SU-DHL-6 (cell line): ENCODE data around the gene SNUPN.

Experiments used
- H2AFZ ChIP-seq: fragments of 200-600 bp; sonication (generic); 2 replicates; pipeline ENCODE4 v1.6.1; 2014; ENCODE audit warnings: low read depth, mild to moderate bottlenecking, moderate library complexity, mixed read lengths, antibody characterized with exemption, low read length; ENCODE audit not compliant: severe bottlenecking
- H3F3A ChIP-seq: fragments of 200-600 bp; shearing (Covaris generic); 2 replicates; pipeline ENCODE4 v1.6.0; 2016; ENCODE audit warnings: antibody characterized with exemption, mild to moderate bottlenecking; ENCODE audit not compliant: insufficient read depth
- H3K27ac ChIP-seq: fragments of 200-600 bp; sonication (generic); 2 replicates; pipeline ENCODE4 v1.5.1; 2016; ENCODE audit warnings: low read depth, mild to moderate bottlenecking, low read length, moderate library complexity, mixed read lengths
- H3K27me3 ChIP-seq: fragments of 200-600 bp; sonication (generic), shearing (Covaris generic); 2 replicates; pipeline ENCODE4 v1.6.0; 2014; ENCODE audit warnings: mild to moderate bottlenecking, low read length
- H3K36me3 ChIP-seq: fragments of 200-600 bp; sonication (generic); 2 replicates; pipeline ENCODE4 v1.6.1; 2014; ENCODE audit warnings: mild to moderate bottlenecking, low read length, mixed read lengths
- H3K4me2 ChIP-seq: fragments of 300-600, 200-600 bp; shearing (Covaris generic), sonication (generic); 2 replicates; pipeline ENCODE4 v1.6.0; 2014; ENCODE audit warnings: low read length, low read depth, mild to moderate bottlenecking; ENCODE audit not compliant: poor library complexity, severe bottlenecking
- H3K4me3 ChIP-seq: fragments of 200-600 bp; sonication (generic); 2 replicates; pipeline ENCODE4 v1.5.1; 2014; ENCODE audit warnings: antibody characterized with exemption, low read length, mild to moderate bottlenecking, mixed read lengths; ENCODE audit not compliant: insufficient read depth, poor library complexity, severe bottlenecking
- H3K79me2 ChIP-seq: fragments of 200-600 bp; sonication (generic); 2 replicates; pipeline ENCODE4 v1.6.1; 2014; ENCODE audit warnings: mild to moderate bottlenecking, low read length, moderate library complexity; ENCODE audit not compliant: insufficient read depth
- H3K9ac ChIP-seq: fragments of 200-600 bp; sonication (generic); 2 replicates; pipeline ENCODE4 v1.7.0; 2014; ENCODE audit warnings: mild to moderate bottlenecking, low read length
- H3K9me2 ChIP-seq: fragments of 200-600 bp; sonication (generic); replicated peaks from 2 replicates; pipeline ENCODE4 v1.6.1; 2014; ENCODE audit warnings: low read length; ENCODE audit not compliant: insufficient read depth
- H3K9me3 ChIP-seq: fragments of 200-600 bp; sonication (generic); 2 replicates; pipeline ENCODE4 v1.6.1; 2014; ENCODE audit warnings: low read length, mixed read lengths; ENCODE audit not compliant: insufficient read depth
- H4K20me1 ChIP-seq: fragments of 200-600 bp; sonication (generic); 2 replicates; pipeline ENCODE4 v1.6.1; 2014; ENCODE audit warnings: low read depth, mild to moderate bottlenecking, antibody characterized with exemption, low read length, moderate library complexity, mixed read lengths
- CTCF ChIP-seq: fragments of 200-600 bp; sonication (generic); IDR thresholded peaks from one replicate; pipeline ENCODE4 v1.5.1; 2017; ENCODE audit warnings: antibody characterized with exemption, mild to moderate bottlenecking, low read length, moderate library complexity; ENCODE audit not compliant: insufficient read depth, poor library complexity, severe bottlenecking
- EZH2phosphoT487 ChIP-seq: fragments of 200-600 bp; sonication (generic), shearing (Covaris generic); conservative IDR thresholded peaks from 2 replicates; pipeline ENCODE4 v1.6.1; 2018; ENCODE audit warnings: mild to moderate bottlenecking, antibody characterized with exemption, low read length, moderate library complexity, mixed read lengths

The SNUPN gene

DNA sequence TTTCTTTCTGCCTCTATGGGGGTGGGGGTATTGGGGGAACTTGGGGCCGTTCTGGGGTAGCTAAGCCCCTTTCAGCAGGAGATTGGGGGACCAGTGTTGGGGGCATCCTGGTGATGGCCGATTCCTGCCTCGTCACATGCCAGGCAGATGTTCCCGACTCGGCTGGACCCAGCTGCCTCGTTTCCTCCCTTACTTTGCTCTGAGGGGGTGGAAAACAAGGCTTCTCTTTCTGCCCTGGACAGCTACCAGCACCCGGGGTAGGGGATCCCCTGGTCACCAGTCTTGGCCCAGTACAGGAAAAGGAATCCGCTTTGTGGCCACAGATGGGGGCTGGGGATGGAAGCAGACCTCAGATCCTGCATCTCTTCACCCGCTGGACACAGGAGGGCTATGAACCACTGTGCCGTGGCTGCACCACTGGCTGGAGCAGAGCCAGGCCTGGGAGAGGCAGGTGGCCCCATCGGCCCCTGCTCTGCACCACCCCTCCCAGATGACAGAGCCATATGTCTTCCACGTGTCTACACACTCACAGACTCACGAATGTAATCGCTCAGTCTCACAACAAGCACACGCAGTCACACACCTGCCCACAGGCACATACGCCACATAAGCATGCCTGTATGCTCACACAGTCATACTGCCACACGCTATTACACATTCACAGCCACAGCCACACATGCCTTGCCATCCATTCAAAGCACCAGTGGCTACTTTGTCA is 34.6 kb upstream of the SNUPN start:
- H3K4me2 ChIP-seq: no peak overlapping the region
- H3K27me3 ChIP-seq: no peaks in the 10 kb centered on the region
- H3F3A ChIP-seq: no peaks in the 10 kb centered on the region
- H3K9me3 ChIP-seq: no peaks in the 10 kb centered on the region
- no peaks in the 10 kb centered on the region for H3K9me2 ChIP-seq
- no peaks in the 10 kb centered on the region for H4K20me1 ChIP-seq
- no peaks in the 10 kb centered on the region for H3K36me3 ChIP-seq
- TF ChIP-seq CTCF (no peak), EZH2phosphoT487 (no peak)
- H3K9ac ChIP-seq: no peak overlapping the region
- no peak overlapping the region for H3K27ac ChIP-seq
- no peak overlapping the region for H2AFZ ChIP-seq
- no peak overlapping the region for H3K4me3 ChIP-seq
- H3K79me2 ChIP-seq: no peaks in the 10 kb centered on the region

GRCh38 chr15:75659141-75659771 is 33.7 kb upstream of the SNUPN start:
- Histone ChIP-seq H3K36me3 (no peaks in the 10 kb centered on the region), H3K27me3 (no peaks in the 10 kb centered on the region), H4K20me1 (no peaks in the 10 kb centered on the region), H3K4me2 (no peak overlapping the region), H3F3A (no peaks in the 10 kb centered on the region), H3K27ac (no peak overlapping the region), H3K9ac (no peak overlapping the region), H3K4me3 (no peak overlapping the region), H2AFZ (no peak overlapping the region), H3K9me3 (no peaks in the 10 kb centered on the region), H3K79me2 (no peaks in the 10 kb centered on the region), H3K9me2 (no peaks in the 10 kb centered on the region)
- TF ChIP-seq EZH2phosphoT487: no peak
- no peak for TF ChIP-seq CTCF

- H3F3A ChIP-seq: no peaks in the 10 kb centered on the region
- H3K79me2 ChIP-seq: no peaks in the 10 kb centered on the region
- no peaks in the 10 kb centered on the region for H3K9me3 ChIP-seq
- H3K4me2 ChIP-seq: no peak overlapping the region
- TF ChIP-seq CTCF (no peak), EZH2phosphoT487 (no peak)
- no peak overlapping the region for H2AFZ ChIP-seq
- no peaks in the 10 kb centered on the region for H3K27me3 ChIP-seq
- H3K9ac ChIP-seq: no peak overlapping the region
- no peaks in the 10 kb centered on the region for H3K36me3 ChIP-seq
- no peaks in the 10 kb centered on the region for H4K20me1 ChIP-seq
- H3K4me3 ChIP-seq: no peak overlapping the region
- no peaks in the 10 kb centered on the region for H3K9me2 ChIP-seq
- H3K27ac ChIP-seq: no peak overlapping the region
Measured at GRCh38 chr15:75656813-75657212, 31.3 kb upstream of the SNUPN start.
